ENCODE data around the gene TMEM239. TPM values are rescaled to one million over a fixed set of nuclear protein-coding genes. Genes with fewer than 3 reads are reported as not detected.
A peak's percentile ranks its signal among the peaks of the same experiment; 100 is the strongest.

TMEM239 gene
- total and polyA plus RNA-seq, 4 donors = not detected

- Histone ChIP-seq H3K4me3 (ENCODE audit: low read depth in 1 of 3, low read length in 3 of 3) (peak within 1 kb of the TSS in 2 of 3 donors; percentile 14 to 36), H3K27ac (ENCODE audit: low read depth in 1 of 2, low read length in 2 of 2) (no peak within 1 kb of the TSS), H3K4me1 (ENCODE audit: control insufficient read depth in 4 of 4, insufficient read depth in 4 of 4, low read length in 3 of 4) (peaks cover 2 to 8% (median 4%) of the 10 kb centered on the region in 4 donors), H3K9ac (ENCODE audit: low read depth in 1 of 2, low read length in 2 of 2) (no peak within 1 kb of the TSS), H3K9me3 (ENCODE audit: control insufficient read depth in 4 of 4, low read length in 3 of 4) (peaks cover 3 to 9% (median 4%) of the 10 kb centered on the region in 4 donors), H3K36me3 (ENCODE audit: control insufficient read depth in 4 of 4, insufficient read depth in 3 of 4, low read depth in 1 of 4, low read length in 3 of 4) (peaks cover 0 to 2% (median 0%) of the 10 kb centered on the region in 4 donors), H3K27me3 (ENCODE audit: control insufficient read depth in 4 of 4, insufficient read depth in 4 of 4, low read length in 3 of 4) (peaks cover 4 to 14% (median 9%) of the 10 kb centered on the region in 4 donors)
- WGBS = 5% methylated on average over 52 of the region's 52 CpGs
- TF ChIP-seq ATF3 (IDR thresholded peaks at IDR 0.05) (no peak), ZBTB33 (IDR thresholded peaks at IDR 0.05) (no peak), YY1 (IDR thresholded peaks at IDR 0.05) (no peak)
- DNase-seq (ENCODE audit: low spot score) = no peak
These were observed 15.5 kb upstream of the TMEM239 start, which contains the start of gene CPXM1 for GRCh38 chr20:2800521-2801285. TSS of gene CPXM1 (minus strand) at chr20:2800627. CDS start at chr20:2800572, 55 bp downstream.

- H3K36me3 ChIP-seq (ENCODE audit: control insufficient read depth in 4 of 4, insufficient read depth in 3 of 4, low read depth in 1 of 4, low read length in 3 of 4) = peaks cover 0 to 2% (median 0%) of the 10 kb centered on the region in 4 donors
- DNase-seq (ENCODE audit: low spot score) = no peak
- H3K9ac ChIP-seq (ENCODE audit: low read depth in 1 of 2, low read length in 2 of 2) = no peak overlapping the region
- H3K4me3 ChIP-seq (ENCODE audit: low read depth in 1 of 3, low read length in 3 of 3) = no peak overlapping the region
- 8% methylated on average over 13 of the region's 13 CpGs for WGBS
- H3K4me1 ChIP-seq (ENCODE audit: control insufficient read depth in 4 of 4, insufficient read depth in 4 of 4, low read length in 3 of 4) = peaks cover 3 to 13% (median 7%) of the 10 kb centered on the region in 4 donors
- H3K27me3 ChIP-seq (ENCODE audit: control insufficient read depth in 4 of 4, insufficient read depth in 4 of 4, low read length in 3 of 4) = peaks cover 4 to 18% (median 10%) of the 10 kb centered on the region in 4 donors
- TF ChIP-seq HNF4G (IDR thresholded peaks at IDR 0.05) (no peak), CTCF (IDR thresholded peaks at IDR 0.05; ENCODE audit: low read depth, low read length, missing input control) (no peak)
- no peak overlapping the region for H3K27ac ChIP-seq (ENCODE audit: low read depth in 1 of 2, low read length in 2 of 2)
- H3K9me3 ChIP-seq (ENCODE audit: control insufficient read depth in 4 of 4, low read length in 3 of 4) = peaks cover 3 to 9% (median 4%) of the 10 kb centered on the region in 4 donors
These were observed 14.9 kb upstream of the TMEM239 start for GRCh38 chr20:2801286-2801728.

- peaks cover 0 to 2% (median 0%) of the 10 kb centered on the region in 4 donors for H3K36me3 ChIP-seq (ENCODE audit: control insufficient read depth in 4 of 4, insufficient read depth in 3 of 4, low read depth in 1 of 4, low read length in 3 of 4)
- 51% methylated on average over 16 of the region's 16 CpGs for WGBS
- H3K27ac ChIP-seq (ENCODE audit: low read depth in 1 of 2, low read length in 2 of 2) = no peak overlapping the region
- no peak for DNase-seq (ENCODE audit: low spot score)
- H3K27me3 ChIP-seq (ENCODE audit: control insufficient read depth in 4 of 4, insufficient read depth in 4 of 4, low read length in 3 of 4) = peaks cover 4 to 21% (median 11%) of the 10 kb centered on the region in 4 donors
- H3K9me3 ChIP-seq (ENCODE audit: control insufficient read depth in 4 of 4, low read length in 3 of 4) = peaks cover 3 to 9% (median 4%) of the 10 kb centered on the region in 4 donors
- no peak overlapping the region for H3K4me3 ChIP-seq (ENCODE audit: low read depth in 1 of 3, low read length in 3 of 3)
- peaks cover 3 to 14% (median 8%) of the 10 kb centered on the region in 4 donors for H3K4me1 ChIP-seq (ENCODE audit: control insufficient read depth in 4 of 4, insufficient read depth in 4 of 4, low read length in 3 of 4)
- H3K9ac ChIP-seq (ENCODE audit: low read depth in 1 of 2, low read length in 2 of 2) = no peak overlapping the region
- TF ChIP-seq EGR1 (IDR thresholded peaks at IDR 0.05; ENCODE audit: low read depth in 2 of 2) (no peak), ZBTB33 (IDR thresholded peaks at IDR 0.05) (no peak), NR2F2 (IDR thresholded peaks at IDR 0.05) (no peak), MAX (IDR thresholded peaks at IDR 0.05) (no peak), RAD21 (IDR thresholded peaks at IDR 0.05) (no peak), ATF3 (IDR thresholded peaks at IDR 0.05) (no peak), FOXA1 (IDR thresholded peaks at IDR 0.05) (no peak), TAF1 (conservative IDR thresholded peaks at IDR 0.05) (no peak), FOXA2 (IDR thresholded peaks at IDR 0.05) (no peak), SP1 (IDR thresholded peaks at IDR 0.05) (no peak), JUND (IDR thresholded peaks at IDR 0.05) (no peak), CTCF (IDR thresholded peaks at IDR 0.05; ENCODE audit: low read depth, low read length, missing input control) (no peak), YY1 (IDR thresholded peaks at IDR 0.05) (no peak), HNF4G (IDR thresholded peaks at IDR 0.05) (no peak)
These were observed 11.9 kb upstream of the TMEM239 start for GRCh38 chr20:2804041-2804828.

Measured in liver (tissue), 9 donors.